GM18499 (cell line): ENCODE results near the gene TP63.

Experiments
- ATAC-seq: cut with Tn5 transposase; IDR thresholded peaks from one replicate; pipeline ENCODE4 v1.9.1; 2021; ENCODE audit warnings: moderate number of reproducible peaks; ENCODE audit not compliant: insufficient read depth, unreplicated experiment

Gene TP63

DNA sequence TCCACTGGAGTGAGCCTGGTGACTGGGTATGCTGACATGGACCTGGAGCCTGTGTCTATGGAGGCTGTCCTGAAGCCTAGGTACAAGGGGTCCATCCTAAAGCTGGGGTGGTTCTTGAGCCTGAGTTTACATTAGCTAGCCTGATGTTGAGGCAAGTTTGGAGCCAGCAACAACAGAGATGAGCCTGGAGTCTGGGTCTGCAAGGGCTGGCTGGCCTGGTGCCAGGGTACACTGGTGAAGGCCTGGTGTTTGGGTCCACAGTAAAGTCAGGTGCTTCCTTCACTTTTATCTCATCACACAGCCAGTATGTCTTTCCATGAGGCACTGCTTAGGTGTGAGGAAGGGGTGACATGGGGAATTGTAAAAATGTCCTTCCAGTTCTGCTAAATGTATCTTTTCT lies 49.5 kb downstream of the TP63 start:
- no peak for ATAC-seq

- ATAC-seq: no peak
Observed at GRCh38 chr3:189683546-189684255, 52.5 kb downstream of the TP63 start.

DNA sequence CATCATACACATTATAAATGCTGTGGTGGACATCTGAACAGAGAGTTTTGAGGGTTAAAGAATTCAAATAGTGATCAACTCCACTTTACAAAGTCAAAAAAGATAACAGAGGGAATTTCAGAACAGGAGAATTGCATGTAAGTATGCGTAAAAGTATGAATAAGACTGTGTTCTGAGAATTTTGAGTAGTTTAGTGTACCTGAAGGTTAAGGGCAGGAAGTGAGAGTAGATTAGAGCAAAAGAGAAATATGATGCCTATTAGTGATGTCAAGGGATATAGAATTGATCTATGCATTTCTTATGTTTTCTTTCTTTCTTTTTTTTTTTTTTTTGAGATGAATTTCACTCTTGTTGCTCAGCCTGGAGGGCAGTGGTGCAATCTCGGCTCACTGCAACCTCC lies 53.1 kb downstream of the TP63 start:
- no peak for ATAC-seq

DNA sequence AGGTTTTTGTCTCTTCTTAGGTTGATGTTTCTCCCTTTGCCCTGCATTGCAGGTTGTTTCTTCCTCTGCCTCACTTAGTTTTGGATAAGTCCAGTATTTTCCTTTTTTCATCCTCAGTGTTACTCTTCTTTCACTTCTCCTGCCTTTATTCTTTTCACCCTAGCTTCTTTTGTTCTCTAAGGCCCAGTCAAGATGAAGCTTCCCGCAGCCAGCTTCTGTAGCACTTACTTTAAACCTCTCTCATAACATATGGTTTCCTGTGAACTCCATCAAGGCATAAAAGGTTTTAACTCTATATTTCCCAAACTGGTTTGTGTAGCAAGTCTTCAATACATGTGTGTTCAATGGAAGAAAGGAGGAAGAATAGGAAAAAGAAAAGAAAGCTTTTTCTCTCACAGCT lies 54.1 kb downstream of the TP63 start:
- ATAC-seq: no peak

DNA sequence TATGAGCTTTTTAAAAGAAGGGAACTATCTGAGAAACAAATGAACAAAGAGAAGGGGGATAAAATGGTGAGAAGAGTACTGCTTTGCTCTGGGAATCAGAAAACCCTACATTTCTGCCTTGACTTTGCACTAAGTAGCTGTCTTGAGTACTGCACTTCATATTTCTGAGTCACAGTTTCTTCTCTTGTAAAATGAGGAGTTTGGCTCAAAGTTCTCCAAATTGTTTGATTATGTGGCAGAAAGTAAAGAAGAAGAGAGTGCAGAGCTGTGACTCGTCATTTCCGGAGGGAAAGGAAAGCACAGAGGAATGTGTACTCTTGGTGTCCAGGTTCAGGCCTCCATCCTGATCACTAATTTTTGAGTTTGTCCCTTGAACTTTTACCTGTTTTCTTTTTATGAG lies 54.7 kb downstream of the TP63 start:
- ATAC-seq: no peak

GRCh38 chr3:189687475-189687874 lies 56.3 kb downstream of the TP63 start:
- ATAC-seq: no peak

GRCh38 chr3:189688262-189688661 lies 57.1 kb downstream of the TP63 start:
- no peak for ATAC-seq

GRCh38 chr3:189689625-189690024 lies 58.4 kb downstream of the TP63 start:
- ATAC-seq: no peak

DNA sequence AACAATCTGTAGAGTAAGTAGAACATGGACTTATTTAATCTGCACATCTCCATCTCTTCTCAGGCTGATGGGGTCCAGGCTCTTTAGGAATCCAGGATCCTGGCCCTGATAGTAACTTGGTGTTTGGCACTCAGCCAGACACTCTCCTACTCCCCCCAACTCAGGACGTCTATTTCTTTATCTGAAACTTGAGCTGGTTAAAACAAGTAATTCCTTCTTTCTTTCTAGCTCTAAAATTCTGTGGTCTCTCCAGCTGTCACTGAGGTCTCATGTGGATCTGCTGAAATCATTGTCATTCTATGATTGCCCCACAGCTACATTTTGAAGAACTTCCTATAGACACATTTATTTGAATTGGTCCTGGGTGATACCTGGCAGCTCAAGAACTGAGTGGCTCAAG lies 59.0 kb downstream of the TP63 start:
- no peak for ATAC-seq

- ATAC-seq: no peak
Observed at GRCh38 chr3:189690672-189691071, 59.5 kb downstream of the TP63 start.

GRCh38 chr3:189695400-189695799 lies 64.2 kb downstream of the TP63 start:
- ATAC-seq: no peak

GRCh38 chr3:189698811-189699210 lies 67.6 kb downstream of the TP63 start:
- ATAC-seq: no peak

- no peak for ATAC-seq
Observed at GRCh38 chr3:189699885-189700284, 68.7 kb downstream of the TP63 start.

DNA sequence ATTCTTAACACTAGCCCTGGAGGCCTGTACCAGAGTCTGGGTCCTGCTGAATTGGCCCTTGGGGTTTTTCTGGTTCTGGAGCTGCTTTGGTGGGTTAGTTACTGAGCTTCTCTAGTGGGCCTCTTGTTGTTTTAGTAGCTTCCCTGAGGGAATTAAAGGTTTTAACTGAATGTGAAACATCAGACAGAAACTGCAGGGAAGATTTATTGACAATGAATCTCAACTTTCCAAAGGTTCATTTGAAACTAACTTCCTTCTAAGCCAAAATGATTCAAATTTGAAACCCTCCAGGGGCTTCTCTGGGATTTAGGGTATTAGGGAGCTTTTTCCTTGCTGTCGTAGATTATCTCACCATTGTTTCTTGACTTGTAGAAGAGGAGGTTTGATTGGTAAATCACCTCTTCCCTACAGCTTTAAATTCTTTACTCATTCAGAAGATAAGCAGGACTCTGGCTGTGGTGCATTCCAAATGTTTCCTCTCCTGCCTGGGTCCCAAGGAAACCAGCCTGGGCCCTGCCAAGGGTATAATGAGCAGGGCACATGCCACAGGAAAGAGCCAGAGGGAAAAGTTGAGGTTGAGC lies 71.0 kb downstream of the TP63 start:
- ATAC-seq: no peak

DNA sequence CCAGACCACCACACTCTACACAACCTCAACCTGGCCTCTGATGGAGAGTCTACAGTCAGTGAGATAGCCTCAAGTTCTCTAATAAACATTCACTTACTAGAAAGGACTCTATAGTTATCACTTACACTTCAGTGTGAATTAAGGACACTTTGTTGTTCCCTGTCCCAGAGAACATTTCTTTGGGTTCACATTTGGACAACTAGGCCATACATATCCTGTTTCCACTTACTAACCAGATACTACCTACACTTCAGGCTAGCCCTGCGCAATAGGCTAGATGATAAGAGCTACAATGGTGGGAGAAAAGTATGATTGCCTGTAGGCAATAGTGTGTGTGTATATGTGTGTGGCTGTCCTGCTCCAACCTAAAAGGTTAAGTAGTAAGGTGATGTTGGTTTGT lies 72.7 kb downstream of the TP63 start:
- ATAC-seq: no peak

- no peak for ATAC-seq
Observed at GRCh38 chr3:189708375-189708774, 77.2 kb downstream of the TP63 start.

- ATAC-seq: no peak
Observed at GRCh38 chr3:189710620-189711402, 79.6 kb downstream of the TP63 start.

DNA sequence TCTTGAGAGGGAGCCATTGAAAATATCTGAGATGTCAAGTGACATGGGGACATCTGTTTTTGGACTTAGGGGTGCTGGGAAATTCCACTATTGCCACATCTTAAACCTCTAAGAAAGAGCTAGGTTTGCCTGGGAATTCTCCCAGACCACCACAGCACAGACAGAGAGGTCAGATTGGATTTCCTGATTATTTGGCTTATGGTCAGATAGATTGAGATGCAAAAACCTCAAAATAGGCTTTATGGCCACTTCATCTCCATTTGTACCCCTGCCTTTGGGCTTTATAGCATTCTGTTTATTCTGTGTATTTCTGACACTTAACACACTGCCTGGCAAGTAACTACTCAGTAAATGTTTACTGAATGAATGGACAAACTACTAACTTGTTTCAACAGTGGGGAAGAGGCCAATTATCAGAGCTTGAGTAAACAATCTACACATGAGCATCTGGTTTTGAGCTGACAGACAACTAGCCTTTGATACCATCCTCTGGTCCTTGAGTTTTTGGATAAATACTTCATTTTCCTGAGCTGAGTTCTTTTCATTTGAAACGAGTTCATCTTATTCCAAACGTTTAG lies 81.8 kb downstream of the TP63 start:
- ATAC-seq: no peak

DNA sequence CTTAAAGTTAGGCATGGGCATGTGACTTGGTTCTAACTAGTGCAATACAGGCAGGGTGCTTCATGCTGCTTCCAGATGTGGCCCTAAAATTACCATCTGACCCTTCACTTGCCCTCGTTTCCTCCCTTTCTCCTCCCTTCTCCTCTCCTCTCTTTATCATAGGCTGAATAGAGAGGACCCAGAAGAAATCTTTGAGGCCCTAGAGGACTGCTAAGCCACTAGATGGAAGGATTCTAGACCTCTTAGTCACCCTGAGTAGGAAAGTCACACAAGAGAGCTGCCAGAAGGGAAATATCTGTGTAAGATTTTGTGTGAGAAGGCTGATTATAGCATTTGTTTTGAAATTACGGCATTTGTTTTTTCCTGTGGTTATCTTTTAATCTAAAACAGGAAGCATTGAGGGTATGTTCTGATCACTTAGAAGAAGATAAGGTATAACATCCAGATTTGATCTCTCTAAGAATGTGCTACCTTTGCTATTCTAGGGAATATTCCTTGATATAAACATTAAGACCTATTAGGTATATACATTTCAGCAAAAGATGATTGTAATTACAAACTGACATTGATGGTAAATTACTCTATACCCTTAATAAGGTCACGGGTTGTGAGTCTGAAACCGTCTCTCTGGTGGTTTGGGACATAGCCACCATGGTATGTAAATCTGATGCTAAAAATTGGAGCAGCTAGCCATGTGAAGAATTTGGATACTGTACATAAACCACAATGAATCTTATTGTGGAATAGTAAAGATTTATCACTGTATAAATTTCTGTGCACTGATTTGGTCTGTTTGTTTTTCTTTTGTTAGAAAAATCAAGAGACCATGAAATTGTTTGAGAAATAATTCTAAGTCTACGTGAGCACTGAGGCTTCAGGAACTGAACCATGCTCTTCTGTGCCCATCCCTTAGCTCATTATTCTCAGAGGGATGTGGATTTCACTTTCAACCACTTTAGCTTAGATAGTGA lies 84.1 kb downstream of the TP63 start:
- ATAC-seq: no peak

GRCh38 chr3:189718215-189718614 lies 87.0 kb downstream of the TP63 start:
- ATAC-seq: no peak
